NCI-H1436 treated with DMSO at 0.1 percent for 48 hours (cell line): Measurements from ENCODE around the gene RXRA.

Source experiments
- DNase-seq: peaks from one replicate; lab custom pipeline; 2025; lab: John Stamatoyannopoulos, UW

Gene RXRA

GRCh38 chr9:134325813-134326723 is at the start of gene RXRA:
RXRA (plus strand) TSS chr9:134326455; CDS start chr9:134326632, 177 bp downstream.
- DNase-seq, result no peak

DNA sequence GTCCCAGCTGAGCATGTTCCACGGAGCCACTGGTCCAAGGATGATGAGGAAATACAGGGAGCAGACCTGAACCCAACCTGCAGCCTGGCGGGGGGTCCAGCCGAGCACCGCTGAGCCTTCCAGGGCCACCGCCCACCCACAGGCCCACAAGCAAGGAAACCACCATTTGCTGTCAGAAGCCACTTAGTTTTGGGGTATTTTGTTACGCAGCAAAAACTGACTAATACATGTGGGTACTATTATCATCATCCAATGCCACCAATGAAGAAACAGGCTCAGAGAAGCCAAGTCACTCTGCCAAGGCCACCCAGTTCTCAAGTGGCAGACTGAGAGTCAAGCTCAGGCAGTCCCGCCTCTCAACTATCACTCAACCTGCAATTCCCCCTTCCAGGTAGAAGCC is 48.0 kb upstream of the RXRA start:
- DNase-seq, result no peak

DNA sequence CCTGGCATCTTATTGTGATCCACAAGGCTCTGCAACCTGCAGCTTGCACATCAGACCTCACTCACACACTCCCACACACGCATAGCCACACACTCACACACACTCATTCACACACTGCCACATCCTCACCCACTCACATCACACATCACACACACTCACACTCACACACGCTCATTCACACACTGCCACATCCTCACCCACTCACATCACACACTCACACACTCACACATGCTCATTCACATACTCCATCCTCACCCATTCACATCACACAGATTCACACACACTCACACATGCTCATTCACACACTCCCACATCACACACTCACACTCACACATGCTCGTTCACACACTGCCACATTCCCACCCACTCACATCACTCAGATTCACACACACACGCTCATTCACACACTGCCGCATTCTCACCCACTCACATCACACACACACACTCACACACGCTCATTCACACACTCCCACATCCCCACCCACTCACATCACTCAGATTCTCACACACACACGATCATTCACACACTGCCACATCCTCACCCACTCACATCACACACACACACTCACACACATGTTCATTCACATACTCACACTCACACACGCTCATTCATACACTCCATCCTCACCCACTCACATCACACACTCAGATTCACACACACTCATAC is 47.1 kb upstream of the RXRA start:
- DNase-seq, result no peak

DNA sequence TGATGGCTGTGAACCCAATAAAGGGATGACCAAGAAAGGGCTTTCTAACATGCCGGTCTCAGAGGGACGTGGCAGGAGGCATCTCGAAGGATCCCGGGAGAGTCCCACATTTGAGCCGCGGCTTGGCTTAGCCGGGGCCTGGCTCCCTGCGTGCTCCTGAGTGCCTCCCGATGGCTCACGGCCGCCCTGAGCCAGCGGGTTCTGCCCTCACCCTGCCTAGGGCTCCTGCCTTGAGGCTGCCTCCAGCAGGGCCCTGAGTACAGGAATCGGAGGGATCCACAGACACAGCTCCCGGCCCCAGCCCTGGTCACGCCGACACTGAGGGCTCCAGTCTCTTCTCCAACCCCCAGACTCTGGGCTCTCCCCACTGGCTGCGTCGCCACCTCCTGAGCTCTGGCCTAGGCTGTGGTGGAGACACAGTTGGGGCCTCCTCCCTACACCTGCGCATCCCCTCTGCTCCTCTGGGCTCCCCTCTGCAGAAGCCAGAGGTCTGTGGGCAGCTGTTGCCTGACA is 44.1 kb upstream of the RXRA start:
- DNase-seq, result no peak

GRCh38 chr9:134283111-134283515 is 43.1 kb upstream of the RXRA start:
- DNase-seq, result no peak

DNA sequence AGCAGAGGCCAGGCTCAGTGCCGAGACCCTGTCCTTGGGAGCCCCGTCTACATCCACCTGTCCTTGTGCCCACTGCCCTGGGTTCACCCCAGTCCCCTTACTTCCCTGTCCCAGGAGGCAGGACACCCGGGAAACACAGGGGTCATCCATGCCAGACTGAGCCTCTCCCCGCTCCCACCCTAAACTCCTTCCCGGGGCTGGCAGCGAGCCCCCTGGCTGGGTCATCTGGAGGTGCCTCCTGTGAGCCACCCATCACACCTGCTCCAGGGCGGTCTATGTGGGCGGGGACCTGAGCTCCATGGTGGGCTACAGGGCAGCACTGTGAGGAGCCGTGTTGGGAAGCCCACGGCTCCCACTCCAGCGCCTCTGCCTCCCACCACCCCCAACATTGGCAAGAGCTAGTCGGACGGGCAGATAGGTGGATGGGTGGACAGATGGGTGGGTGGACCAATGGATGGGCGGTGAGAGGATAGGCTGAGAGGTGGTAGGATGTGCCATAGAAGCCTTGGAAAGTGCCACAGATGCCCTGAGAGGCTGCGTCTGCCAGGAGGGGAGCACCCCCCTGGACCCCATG is 42.5 kb upstream of the RXRA start:
- no peak for DNase-seq

GRCh38 chr9:134284273-134284672 is 42.0 kb upstream of the RXRA start:
- DNase-seq, result no peak

DNA sequence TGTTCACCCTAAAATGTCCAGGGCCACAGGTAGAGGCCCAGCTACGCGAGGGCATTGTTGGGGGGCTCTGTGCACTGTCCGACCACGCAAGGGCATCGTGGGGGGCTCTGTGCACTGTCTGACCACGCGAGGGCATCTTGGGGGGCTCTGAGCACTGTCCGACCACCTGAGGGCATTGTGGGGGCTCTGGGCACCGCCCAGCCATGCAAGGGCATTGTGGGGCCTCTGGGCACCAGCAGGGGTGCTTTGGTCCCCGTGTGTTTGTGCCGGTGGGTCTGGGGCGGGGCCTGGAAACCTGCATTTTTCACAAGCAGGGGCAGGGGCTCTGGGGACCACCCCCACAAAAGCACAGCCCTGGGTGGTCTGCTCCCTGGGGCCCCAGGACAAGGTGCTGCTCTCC is 41.5 kb upstream of the RXRA start:
- no peak for DNase-seq

GRCh38 chr9:134285215-134285845 is 40.9 kb upstream of the RXRA start:
- DNase-seq, result no peak

- no peak for DNase-seq
Measured at GRCh38 chr9:134286471-134287245, 39.6 kb upstream of the RXRA start.

DNA sequence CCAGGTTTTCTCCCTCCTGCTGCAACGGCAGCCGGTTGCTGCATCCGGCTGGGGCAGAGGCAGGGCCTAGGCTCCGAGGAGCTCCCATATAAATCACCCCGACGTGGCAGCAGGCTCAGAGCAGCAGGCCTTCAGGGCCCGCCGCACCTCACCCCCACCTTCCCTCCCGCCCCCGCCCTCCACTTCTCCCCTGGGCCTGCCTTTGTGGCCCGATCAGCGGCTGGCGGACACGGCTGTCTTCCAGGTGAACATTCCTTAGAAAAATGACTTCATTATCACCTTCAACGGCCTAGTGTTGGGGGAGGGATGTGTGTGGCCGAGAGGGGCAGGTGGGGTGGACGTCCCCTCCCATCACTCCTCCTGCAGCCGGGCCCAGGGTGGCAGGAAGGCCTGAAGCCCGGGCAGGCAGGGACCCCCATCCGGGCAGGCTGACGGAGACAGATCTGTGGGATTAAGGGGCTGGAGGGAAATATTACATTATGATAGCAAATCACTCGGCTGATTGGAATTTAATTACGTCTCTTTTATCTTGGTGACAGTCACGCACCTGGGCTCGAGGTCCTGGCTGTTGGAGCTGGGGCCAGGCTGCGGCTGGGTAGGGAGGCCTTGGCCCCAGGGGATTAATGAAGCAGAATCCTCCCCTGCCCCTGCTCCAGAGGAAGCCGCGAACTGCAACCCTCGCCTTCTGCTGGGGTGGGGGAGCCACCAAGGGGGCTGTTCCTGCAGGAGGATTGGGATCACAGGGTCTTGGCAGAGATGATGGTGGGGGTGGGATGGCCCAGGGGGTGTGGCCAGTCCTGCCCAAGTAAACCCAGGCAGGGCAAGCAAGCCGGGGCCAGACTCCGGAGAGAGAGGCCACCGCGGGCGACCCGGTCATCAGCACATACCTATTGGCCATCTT is 38.4 kb upstream of the RXRA start:
- no peak for DNase-seq

DNA sequence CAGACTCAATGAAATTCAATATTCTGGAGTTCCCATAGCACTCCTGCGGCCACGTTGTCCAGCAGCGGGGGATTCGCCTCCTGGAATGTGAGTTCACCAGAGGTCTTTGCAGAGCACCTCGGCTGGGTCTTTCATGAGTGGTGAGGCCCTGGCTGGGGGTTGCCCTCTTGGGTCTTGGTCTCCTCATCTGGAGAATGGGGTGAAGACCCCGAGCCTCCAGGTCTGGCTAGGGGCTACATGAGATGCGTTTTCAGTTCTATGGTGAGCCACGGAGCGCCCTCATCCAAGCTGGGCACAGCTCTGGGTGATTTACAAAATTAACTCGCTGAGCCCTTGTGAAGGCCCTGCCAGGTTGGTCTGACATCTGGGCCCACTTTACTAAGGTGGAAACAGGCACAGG is 37.5 kb upstream of the RXRA start:
- DNase-seq, result no peak

DNA sequence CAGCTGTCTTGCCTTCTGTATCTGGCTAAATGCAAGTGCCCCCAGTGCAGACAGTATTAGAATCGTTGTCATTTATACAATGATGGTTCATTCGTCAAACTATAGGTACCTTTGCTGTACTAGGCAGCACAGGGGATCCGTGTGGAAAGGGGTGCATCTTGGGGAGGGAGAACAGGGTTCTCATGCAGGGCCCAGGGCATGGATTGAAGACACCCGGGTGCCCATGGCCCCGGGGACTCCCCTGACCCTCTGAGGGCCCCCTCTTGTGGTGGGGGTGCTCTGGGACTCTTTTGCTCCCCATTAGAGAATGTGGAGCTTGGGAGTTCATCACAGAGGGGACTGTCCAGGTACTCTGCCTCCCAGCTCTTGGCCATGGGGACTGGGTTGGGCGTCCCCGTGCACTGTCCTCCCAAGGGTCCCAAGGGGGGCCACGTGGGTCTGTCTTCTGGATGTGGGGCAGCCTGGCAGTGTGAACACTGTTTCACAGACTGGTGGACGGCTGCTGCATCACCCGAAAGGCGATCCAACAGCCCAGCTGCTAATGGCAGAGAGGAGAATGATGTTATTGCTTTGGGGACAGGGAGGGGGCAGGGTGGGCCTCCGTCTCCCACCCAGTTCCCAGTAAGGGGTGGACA is 36.9 kb upstream of the RXRA start:
- no peak for DNase-seq

- no peak for DNase-seq
Measured at GRCh38 chr9:134290603-134291451, 35.4 kb upstream of the RXRA start.

- DNase-seq, result no peak
Measured at GRCh38 chr9:134291452-134291881, 34.8 kb upstream of the RXRA start.

DNA sequence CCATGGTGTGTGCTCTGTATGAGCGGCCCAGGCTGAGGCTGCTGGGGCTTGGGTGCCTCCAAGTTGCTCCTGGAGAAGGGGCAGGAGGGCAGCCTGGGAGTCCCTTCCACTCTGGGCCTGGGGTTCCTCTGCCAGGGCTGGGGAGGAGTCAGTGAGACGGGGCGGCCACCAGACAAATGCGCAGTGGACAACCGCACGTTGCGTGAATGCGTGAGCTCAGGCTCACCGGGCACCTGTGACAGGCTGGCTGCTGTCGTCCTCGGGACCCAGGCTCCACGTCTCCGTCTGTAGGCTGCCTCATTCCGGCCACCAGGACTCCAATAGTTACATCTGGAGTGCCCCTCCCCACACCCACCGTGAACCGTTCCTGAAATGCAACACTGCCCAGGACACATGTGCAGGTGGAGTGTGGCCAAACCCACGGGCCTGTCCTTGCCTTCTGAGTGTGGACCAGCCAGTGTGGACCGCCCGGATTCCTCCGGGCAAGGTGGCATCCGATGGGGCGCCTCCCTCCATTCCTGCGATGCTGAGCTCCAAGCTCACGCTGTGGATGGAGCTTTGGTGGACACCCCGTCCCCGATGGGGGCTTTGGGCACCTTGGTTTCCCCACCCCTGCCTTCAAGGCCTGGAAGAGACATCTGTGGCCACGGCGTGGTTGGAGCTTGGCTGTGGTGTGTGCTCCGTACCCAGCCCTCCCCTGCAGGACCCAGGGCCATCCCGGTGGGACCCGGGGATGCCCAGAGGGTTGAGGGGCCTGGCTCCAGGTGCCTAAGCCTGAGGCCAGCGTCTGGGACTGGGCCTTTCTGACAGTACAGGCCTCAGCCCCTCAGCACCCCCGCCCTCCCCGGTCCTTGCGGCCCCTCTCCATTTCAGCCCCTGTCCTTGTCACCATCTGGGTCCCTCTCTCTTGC is 34.0 kb upstream of the RXRA start:
- DNase-seq, result no peak

GRCh38 chr9:134293031-134293521 is 33.2 kb upstream of the RXRA start:
- no peak for DNase-seq
